ENCODE measurements around the gene SPATA21. TPM values are rescaled to one million over a fixed set of nuclear protein-coding genes. Genes with fewer than 3 reads are reported as not detected.

Gene SPATA21
- total RNA-seq, 1 experiment from 2014 or later = not detected

DNA sequence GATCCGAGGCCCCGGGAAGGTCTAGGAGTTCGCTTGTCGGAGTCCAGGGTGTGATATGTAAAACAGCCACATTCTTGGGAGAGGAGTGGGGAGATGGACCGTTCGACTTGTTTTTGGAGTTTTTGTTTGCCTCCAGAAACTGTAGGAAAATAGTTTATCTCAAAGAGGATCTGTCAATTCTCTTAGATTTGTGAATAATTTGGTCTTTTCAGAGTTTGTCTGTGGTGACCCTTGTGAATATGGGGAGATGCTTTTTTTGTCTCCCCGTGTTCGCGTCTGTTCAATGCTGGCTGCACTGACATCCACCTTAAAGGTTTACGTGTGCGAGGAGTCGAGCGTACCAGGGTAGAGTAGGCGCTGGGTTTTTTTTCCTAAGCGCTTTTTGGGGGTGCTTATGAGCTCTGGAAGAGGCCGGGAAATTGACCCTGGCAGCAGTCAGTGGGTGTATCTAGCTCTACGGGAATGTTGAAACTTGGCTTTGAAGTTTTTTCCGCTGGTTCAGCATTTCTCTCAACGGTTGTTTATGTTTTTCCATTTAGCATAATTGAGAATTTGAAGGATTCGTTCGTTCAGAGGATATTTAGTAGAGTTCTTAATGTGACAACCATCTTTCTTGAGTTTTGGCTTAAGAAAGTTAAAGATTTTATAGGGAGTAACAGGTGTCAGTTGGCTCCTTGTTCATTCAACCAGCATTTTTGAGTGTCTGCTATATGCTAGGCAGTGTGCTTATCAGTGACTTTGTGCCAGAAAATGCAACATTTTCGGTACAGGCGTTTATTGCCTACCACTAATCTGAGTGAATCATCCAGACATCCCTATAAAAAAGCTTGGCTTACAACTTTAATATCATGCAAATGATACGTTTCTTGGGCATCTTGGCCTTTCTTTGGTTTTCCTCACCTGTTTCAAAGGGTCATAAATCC, 69.0 kb downstream of the SPATA21 start:
- ChIA-PET CTCF (interaction anchor here (0.6 to 1.1 kb wide), 2 partner anchors 14 to 72 kb away, joined by 3 to 5 read pairs; partner anchors contain the start of gene NECAP2), POLR2A (interaction anchor here (0.6 to 1.4 kb wide), 5 partner anchors 12 to 245 kb away, joined by 3 to 4 read pairs (median 3); partner anchors contain the start of genes FBXO42 and NBPF1)
- Mint-ChIP-seq H3K9me3 (no peaks in the 10 kb centered on the region), H3K4me1 (peaks cover 23% of the 10 kb centered on the region), H3K27ac (peak overlapping the region; percentile 97), H3K36me3 (no peaks in the 10 kb centered on the region; the same call in 1 of the 2 replicates), H3K27me3 (ENCODE audit: low read depth) (peaks cover 4% of the 10 kb centered on the region), H3K4me3 (peak overlapping the region; percentile 94)
- TF ChIP-seq, protein P1, sequence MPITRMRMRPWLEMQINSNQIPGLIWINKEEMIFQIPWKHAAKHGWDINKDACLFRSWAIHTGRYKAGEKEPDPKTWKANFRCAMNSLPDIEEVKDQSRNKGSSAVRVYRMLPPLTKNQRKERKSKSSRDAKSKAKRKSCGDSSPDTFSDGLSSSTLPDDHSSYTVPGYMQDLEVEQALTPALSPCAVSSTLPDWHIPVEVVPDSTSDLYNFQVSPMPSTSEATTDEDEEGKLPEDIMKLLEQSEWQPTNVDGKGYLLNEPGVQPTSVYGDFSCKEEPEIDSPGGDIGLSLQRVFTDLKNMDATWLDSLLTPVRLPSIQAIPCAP (CRISPR knock-in tag; IDR thresholded peaks at IDR 0.05) = no peak
- TF ChIP-seq CREM (CRISPR knock-in tag; IDR thresholded peaks at IDR 0.05) = no peak
- TF ChIP-seq OVOL2 (CRISPR knock-in tag; IDR thresholded peaks at IDR 0.05; ENCODE audit: borderline replicate concordance) = no peak
- TF ChIP-seq PRRX2 (CRISPR knock-in tag; IDR thresholded peaks at IDR 0.05) = no peak
- TF ChIP-seq, protein P2, sequence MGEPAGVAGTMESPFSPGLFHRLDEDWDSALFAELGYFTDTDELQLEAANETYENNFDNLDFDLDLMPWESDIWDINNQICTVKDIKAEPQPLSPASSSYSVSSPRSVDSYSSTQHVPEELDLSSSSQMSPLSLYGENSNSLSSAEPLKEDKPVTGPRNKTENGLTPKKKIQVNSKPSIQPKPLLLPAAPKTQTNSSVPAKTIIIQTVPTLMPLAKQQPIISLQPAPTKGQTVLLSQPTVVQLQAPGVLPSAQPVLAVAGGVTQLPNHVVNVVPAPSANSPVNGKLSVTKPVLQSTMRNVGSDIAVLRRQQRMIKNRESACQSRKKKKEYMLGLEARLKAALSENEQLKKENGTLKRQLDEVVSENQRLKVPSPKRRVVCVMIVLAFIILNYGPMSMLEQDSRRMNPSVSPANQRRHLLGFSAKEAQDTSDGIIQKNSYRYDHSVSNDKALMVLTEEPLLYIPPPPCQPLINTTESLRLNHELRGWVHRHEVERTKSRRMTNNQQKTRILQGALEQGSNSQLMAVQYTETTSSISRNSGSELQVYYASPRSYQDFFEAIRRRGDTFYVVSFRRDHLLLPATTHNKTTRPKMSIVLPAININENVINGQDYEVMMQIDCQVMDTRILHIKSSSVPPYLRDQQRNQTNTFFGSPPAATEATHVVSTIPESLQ (CRISPR knock-in tag; IDR thresholded peaks at IDR 0.05) = no peak
- TF ChIP-seq RELA (CRISPR knock-in tag; IDR thresholded peaks at IDR 0.05; ENCODE audit: borderline replicate concordance) = no peak
- TF ChIP-seq FOXJ3 (CRISPR knock-in tag; IDR thresholded peaks at IDR 0.05; ENCODE audit: borderline replicate concordance) = no peak
- TF ChIP-seq NFE2L1 (CRISPR knock-in tag; IDR thresholded peaks at IDR 0.05) = no peak
- TF ChIP-seq HMGA2 (CRISPR knock-in tag; IDR thresholded peaks at IDR 0.05) = no peak
- no peak for TF ChIP-seq TEAD1 (CRISPR knock-in tag; IDR thresholded peaks at IDR 0.05)
- TF ChIP-seq, protein P3, sequence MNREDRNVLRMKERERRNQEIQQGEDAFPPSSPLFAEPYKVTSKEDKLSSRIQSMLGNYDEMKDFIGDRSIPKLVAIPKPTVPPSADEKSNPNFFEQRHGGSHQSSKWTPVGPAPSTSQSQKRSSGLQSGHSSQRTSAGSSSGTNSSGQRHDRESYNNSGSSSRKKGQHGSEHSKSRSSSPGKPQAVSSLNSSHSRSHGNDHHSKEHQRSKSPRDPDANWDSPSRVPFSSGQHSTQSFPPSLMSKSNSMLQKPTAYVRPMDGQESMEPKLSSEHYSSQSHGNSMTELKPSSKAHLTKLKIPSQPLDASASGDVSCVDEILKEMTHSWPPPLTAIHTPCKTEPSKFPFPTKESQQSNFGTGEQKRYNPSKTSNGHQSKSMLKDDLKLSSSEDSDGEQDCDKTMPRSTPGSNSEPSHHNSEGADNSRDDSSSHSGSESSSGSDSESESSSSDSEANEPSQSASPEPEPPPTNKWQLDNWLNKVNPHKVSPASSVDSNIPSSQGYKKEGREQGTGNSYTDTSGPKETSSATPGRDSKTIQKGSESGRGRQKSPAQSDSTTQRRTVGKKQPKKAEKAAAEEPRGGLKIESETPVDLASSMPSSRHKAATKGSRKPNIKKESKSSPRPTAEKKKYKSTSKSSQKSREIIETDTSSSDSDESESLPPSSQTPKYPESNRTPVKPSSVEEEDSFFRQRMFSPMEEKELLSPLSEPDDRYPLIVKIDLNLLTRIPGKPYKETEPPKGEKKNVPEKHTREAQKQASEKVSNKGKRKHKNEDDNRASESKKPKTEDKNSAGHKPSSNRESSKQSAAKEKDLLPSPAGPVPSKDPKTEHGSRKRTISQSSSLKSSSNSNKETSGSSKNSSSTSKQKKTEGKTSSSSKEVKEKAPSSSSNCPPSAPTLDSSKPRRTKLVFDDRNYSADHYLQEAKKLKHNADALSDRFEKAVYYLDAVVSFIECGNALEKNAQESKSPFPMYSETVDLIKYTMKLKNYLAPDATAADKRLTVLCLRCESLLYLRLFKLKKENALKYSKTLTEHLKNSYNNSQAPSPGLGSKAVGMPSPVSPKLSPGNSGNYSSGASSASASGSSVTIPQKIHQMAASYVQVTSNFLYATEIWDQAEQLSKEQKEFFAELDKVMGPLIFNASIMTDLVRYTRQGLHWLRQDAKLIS (CRISPR knock-in tag; IDR thresholded peaks at IDR 0.05; ENCODE audit: borderline replicate concordance) = no peak
- ATAC-seq (peak; percentile 59), DNase-seq (ENCODE audit: low spot score) (no peak)

DNA sequence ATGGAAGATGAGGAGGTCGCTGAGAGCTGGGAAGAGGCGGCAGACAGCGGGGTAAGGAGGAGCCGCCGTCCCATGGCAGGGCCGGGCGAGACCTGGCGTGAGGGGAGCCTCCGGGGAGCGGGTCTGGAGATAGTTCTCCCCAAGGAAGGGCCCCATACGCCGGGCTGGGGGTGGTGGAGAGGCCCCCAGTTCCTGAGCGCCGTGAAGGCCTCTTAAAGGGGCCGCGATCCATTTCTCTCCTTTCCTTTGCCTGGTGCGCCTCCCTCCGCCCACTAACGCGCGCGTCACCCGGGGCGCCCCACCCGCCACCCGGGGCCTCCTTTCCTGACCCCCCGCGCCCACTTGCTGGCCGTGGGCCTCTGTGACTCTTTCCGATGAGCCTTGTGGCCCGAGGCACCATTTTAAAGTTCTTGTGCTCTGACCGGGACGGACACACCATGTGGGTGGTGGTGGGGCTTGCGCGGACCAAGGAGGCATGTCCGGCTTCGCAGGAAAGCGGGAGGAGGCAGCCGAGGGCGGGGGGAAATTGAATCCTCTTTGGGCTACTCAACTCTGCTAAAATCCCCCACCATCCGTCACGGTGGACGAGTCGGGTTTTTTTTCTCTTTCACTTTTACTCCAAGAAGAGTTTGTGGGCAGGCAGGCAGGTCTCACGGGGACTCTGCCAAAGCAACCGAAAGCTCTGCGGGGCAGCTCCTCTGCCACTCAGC, 69.8 kb downstream of the SPATA21 start:
- Mint-ChIP-seq H3K9me3 (no peaks in the 10 kb centered on the region), H3K27me3 (ENCODE audit: low read depth) (peaks cover 4% of the 10 kb centered on the region), H3K36me3 (no peaks in the 10 kb centered on the region; the same call in 1 of the 2 replicates), H3K4me1 (peaks cover 17% of the 10 kb centered on the region), H3K27ac (peak overlapping the region; percentile 97), H3K4me3 (peak overlapping the region; percentile 94)
- CTCF ChIA-PET = interaction anchor here (0.6 to 1.2 kb wide), 3 partner anchors 13 to 73 kb away, joined by 3 to 5 read pairs (median 3); partner anchors contain the start of gene NECAP2
- ATAC-seq = peak; percentile 57
- DNase-seq (ENCODE audit: low spot score) = peak; percentile 66
- POLR2A ChIA-PET = interaction anchor here (0.6 to 1.4 kb wide), 5 partner anchors 12 to 246 kb away, joined by 3 to 4 read pairs (median 3); partner anchors contain the start of genes FBXO42 and NBPF1
- TF ChIP-seq, protein P4, sequence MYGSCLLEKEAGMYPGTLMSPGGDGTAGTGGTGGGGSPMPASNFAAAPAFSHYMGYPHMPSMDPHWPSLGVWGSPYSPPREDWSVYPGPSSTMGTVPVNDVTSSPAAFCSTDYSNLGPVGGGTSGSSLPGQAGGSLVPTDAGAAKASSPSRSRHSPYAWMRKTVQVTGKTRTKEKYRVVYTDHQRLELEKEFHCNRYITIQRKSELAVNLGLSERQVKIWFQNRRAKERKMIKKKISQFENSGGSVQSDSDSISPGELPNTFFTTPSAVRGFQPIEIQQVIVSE (CRISPR knock-in tag; IDR thresholded peaks at IDR 0.05; ENCODE audit: borderline replicate concordance) = no peak
- TF ChIP-seq TP53 (CRISPR knock-in tag; IDR thresholded peaks at IDR 0.05) = no peak
- TF ChIP-seq, protein P5, sequence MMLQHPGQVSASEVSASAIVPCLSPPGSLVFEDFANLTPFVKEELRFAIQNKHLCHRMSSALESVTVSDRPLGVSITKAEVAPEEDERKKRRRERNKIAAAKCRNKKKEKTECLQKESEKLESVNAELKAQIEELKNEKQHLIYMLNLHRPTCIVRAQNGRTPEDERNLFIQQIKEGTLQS (CRISPR knock-in tag; conservative IDR thresholded peaks at IDR 0.05) = no peak
- TF ChIP-seq, protein P1 (CRISPR knock-in tag; IDR thresholded peaks at IDR 0.05) = no peak
- TF ChIP-seq, protein P6, sequence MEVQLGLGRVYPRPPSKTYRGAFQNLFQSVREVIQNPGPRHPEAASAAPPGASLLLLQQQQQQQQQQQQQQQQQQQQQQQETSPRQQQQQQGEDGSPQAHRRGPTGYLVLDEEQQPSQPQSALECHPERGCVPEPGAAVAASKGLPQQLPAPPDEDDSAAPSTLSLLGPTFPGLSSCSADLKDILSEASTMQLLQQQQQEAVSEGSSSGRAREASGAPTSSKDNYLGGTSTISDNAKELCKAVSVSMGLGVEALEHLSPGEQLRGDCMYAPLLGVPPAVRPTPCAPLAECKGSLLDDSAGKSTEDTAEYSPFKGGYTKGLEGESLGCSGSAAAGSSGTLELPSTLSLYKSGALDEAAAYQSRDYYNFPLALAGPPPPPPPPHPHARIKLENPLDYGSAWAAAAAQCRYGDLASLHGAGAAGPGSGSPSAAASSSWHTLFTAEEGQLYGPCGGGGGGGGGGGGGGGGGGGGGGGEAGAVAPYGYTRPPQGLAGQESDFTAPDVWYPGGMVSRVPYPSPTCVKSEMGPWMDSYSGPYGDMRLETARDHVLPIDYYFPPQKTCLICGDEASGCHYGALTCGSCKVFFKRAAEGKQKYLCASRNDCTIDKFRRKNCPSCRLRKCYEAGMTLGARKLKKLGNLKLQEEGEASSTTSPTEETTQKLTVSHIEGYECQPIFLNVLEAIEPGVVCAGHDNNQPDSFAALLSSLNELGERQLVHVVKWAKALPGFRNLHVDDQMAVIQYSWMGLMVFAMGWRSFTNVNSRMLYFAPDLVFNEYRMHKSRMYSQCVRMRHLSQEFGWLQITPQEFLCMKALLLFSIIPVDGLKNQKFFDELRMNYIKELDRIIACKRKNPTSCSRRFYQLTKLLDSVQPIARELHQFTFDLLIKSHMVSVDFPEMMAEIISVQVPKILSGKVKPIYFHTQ (CRISPR knock-in tag; IDR thresholded peaks at IDR 0.05) = no peak
- no peak for TF ChIP-seq IRF2 (CRISPR knock-in tag; IDR thresholded peaks at IDR 0.05; ENCODE audit: borderline replicate concordance, low read depth)
- peak; percentile 25; the same call in 1 of the 2 replicates for TF ChIP-seq FOXP1 (CRISPR knock-in tag; IDR thresholded peaks at IDR 0.05; ENCODE audit: borderline replicate concordance)

Data from WTC11 (cell line).